Measurements from ENCODE around the gene DUSP3. TPM values are rescaled to one million over a fixed set of nuclear protein-coding genes. Genes with fewer than 3 reads are reported as not detected.

The DUSP3 gene
- total and polyA plus RNA-seq, 2 experiments from 2014 or later, result 73.8 to 76.8 TPM

GRCh38 chr17:43816336-43817320 lies 37.9 kb upstream of the DUSP3 start:
- Histone ChIP-seq H3K4me3 (no peak overlapping the region), H3K4me2 (no peak overlapping the region), H3K9me2 (replicated peaks; ENCODE audit: insufficient read depth) (no peaks in the 10 kb centered on the region), H3K27me3 (no peaks in the 10 kb centered on the region), H3K27ac (no peak overlapping the region), H3K79me2 (no peaks in the 10 kb centered on the region), H3K9me3 (ENCODE audit: low read depth) (no peaks in the 10 kb centered on the region), H3K36me3 (replicated peaks; ENCODE audit: insufficient read depth, low read depth) (no peaks in the 10 kb centered on the region), H4K20me1 (ENCODE audit: insufficient read depth, poor library complexity, severe bottlenecking) (no peaks in the 10 kb centered on the region), H2AFZ (no peak overlapping the region), H3K4me1 (ENCODE audit: insufficient read depth) (peaks cover 3% of the 10 kb centered on the region)
- no peak for DNase-seq (ENCODE audit: low spot score)
- WGBS (ENCODE audit: low lambda C conversion rate, missing lambda C conversion rate), result 90% methylated on average over 24 of the region's 24 CpGs
- no peak for TF ChIP-seq EZH2 (IDR thresholded peaks at IDR 0.05; ENCODE audit: borderline replicate concordance)
- TF ChIP-seq EZH2phosphoT487 (IDR thresholded peaks at IDR 0.05; ENCODE audit: low read depth, severe bottlenecking, unreplicated experiment), result no peak
- no peak for TF ChIP-seq CTCF (IDR thresholded peaks at IDR 0.05; ENCODE audit: poor library complexity)

- Histone ChIP-seq H3K9me3 (ENCODE audit: low read depth) (no peaks in the 10 kb centered on the region), H3K27ac (no peak overlapping the region), H3K4me1 (ENCODE audit: insufficient read depth) (peaks cover 3% of the 10 kb centered on the region), H3K9me2 (replicated peaks; ENCODE audit: insufficient read depth) (no peaks in the 10 kb centered on the region), H2AFZ (no peak overlapping the region), H3K36me3 (replicated peaks; ENCODE audit: insufficient read depth, low read depth) (no peaks in the 10 kb centered on the region), H3K27me3 (no peaks in the 10 kb centered on the region), H4K20me1 (ENCODE audit: insufficient read depth, poor library complexity, severe bottlenecking) (no peaks in the 10 kb centered on the region), H3K79me2 (no peaks in the 10 kb centered on the region), H3K4me2 (no peak overlapping the region), H3K4me3 (no peak overlapping the region)
- WGBS (ENCODE audit: low lambda C conversion rate, missing lambda C conversion rate), result 34% methylated on average over 1 of the region's 1 CpG
- TF ChIP-seq EZH2phosphoT487 (IDR thresholded peaks at IDR 0.05; ENCODE audit: low read depth, severe bottlenecking, unreplicated experiment) (no peak), EZH2 (IDR thresholded peaks at IDR 0.05; ENCODE audit: borderline replicate concordance) (no peak), CTCF (IDR thresholded peaks at IDR 0.05; ENCODE audit: poor library complexity) (no peak)
- DNase-seq (ENCODE audit: low spot score), result no peak
These were observed 35.9 kb upstream of the DUSP3 start for GRCh38 chr17:43814714-43815113.

- 82% methylated on average over 12 of the region's 12 CpGs for WGBS (ENCODE audit: low lambda C conversion rate, missing lambda C conversion rate)
- H3K27ac ChIP-seq, result no peak overlapping the region
- peaks cover 3% of the 10 kb centered on the region for H3K4me1 ChIP-seq (ENCODE audit: insufficient read depth)
- H2AFZ ChIP-seq, result no peak overlapping the region
- H3K79me2 ChIP-seq, result no peaks in the 10 kb centered on the region
- no peaks in the 10 kb centered on the region for H3K9me3 ChIP-seq (ENCODE audit: low read depth)
- no peaks in the 10 kb centered on the region for H3K9me2 ChIP-seq (replicated peaks; ENCODE audit: insufficient read depth)
- H4K20me1 ChIP-seq (ENCODE audit: insufficient read depth, poor library complexity, severe bottlenecking), result no peaks in the 10 kb centered on the region
- no peak for DNase-seq (ENCODE audit: low spot score)
- no peak overlapping the region for H3K4me2 ChIP-seq
- no peaks in the 10 kb centered on the region for H3K36me3 ChIP-seq (replicated peaks; ENCODE audit: insufficient read depth, low read depth)
- no peak for TF ChIP-seq EZH2phosphoT487 (IDR thresholded peaks at IDR 0.05; ENCODE audit: low read depth, severe bottlenecking, unreplicated experiment)
- TF ChIP-seq CTCF (IDR thresholded peaks at IDR 0.05; ENCODE audit: poor library complexity), result no peak
- no peak for TF ChIP-seq EZH2 (IDR thresholded peaks at IDR 0.05; ENCODE audit: borderline replicate concordance)
- H3K27me3 ChIP-seq, result no peaks in the 10 kb centered on the region
- no peak overlapping the region for H3K4me3 ChIP-seq
These were observed 35.2 kb upstream of the DUSP3 start for GRCh38 chr17:43814026-43814425.

Measured in hepatocyte (in vitro differentiated cells).